Measurements from ENCODE around the gene PTPRO. TPM values are rescaled to one million over a fixed set of nuclear protein-coding genes. Genes with fewer than 3 reads are reported as not detected.

PTPRO gene
- total RNA-seq, 1 donor from 2014 or later, result 1.9 TPM

- peak; percentile 16 for DNase-seq (ENCODE audit: low spot score)
Observed at GRCh38 chr12:15527201-15528080, 205.1 kb downstream of the PTPRO start.

- no peak for DNase-seq (ENCODE audit: low spot score)
Observed at GRCh38 chr12:15528666-15529065, 206.4 kb downstream of the PTPRO start.

GRCh38 chr12:15530361-15530760 is 208.1 kb downstream of the PTPRO start:
- no peak for DNase-seq (ENCODE audit: low spot score)

GRCh38 chr12:15532364-15532977 is 210.2 kb downstream of the PTPRO start:
- DNase-seq (ENCODE audit: low spot score), result peak; percentile 43

GRCh38 chr12:15534322-15534721 is 212.0 kb downstream of the PTPRO start:
- DNase-seq (ENCODE audit: low spot score), result no peak

- no peak for DNase-seq (ENCODE audit: low spot score)
Observed at GRCh38 chr12:15534874-15535273, 212.6 kb downstream of the PTPRO start.

GRCh38 chr12:15535352-15535781 is 213.1 kb downstream of the PTPRO start:
- DNase-seq (ENCODE audit: low spot score), result no peak

GRCh38 chr12:15536446-15536845 is 214.1 kb downstream of the PTPRO start:
- no peak for DNase-seq (ENCODE audit: low spot score)

- DNase-seq (ENCODE audit: low spot score), result no peak
Observed at GRCh38 chr12:15538881-15539280, 216.6 kb downstream of the PTPRO start.

GRCh38 chr12:15540005-15540404 is 217.7 kb downstream of the PTPRO start:
- no peak for DNase-seq (ENCODE audit: low spot score)

- no peak for DNase-seq (ENCODE audit: low spot score)
Observed at GRCh38 chr12:15540469-15540872, 218.2 kb downstream of the PTPRO start.

- no peak for DNase-seq (ENCODE audit: low spot score)
Observed at GRCh38 chr12:15541996-15542631, 219.8 kb downstream of the PTPRO start.

GRCh38 chr12:15543347-15543746 is 221.0 kb downstream of the PTPRO start:
- DNase-seq (ENCODE audit: low spot score), result no peak

- no peak for DNase-seq (ENCODE audit: low spot score)
Observed at GRCh38 chr12:15544589-15544988, 222.3 kb downstream of the PTPRO start.

- DNase-seq (ENCODE audit: low spot score), result no peak
Observed at GRCh38 chr12:15545334-15545733, 223.0 kb downstream of the PTPRO start.

GRCh38 chr12:15546102-15546701 is 223.9 kb downstream of the PTPRO start:
- DNase-seq (ENCODE audit: low spot score), result no peak

GRCh38 chr12:15547063-15547462 is 224.8 kb downstream of the PTPRO start:
- no peak for DNase-seq (ENCODE audit: low spot score)

- DNase-seq (ENCODE audit: low spot score), result no peak
Observed at GRCh38 chr12:15547691-15548090, 225.4 kb downstream of the PTPRO start.

- DNase-seq (ENCODE audit: low spot score), result no peak
Observed at GRCh38 chr12:15550793-15551192, 228.5 kb downstream of the PTPRO start.

GRCh38 chr12:15555446-15555845 is 233.1 kb downstream of the PTPRO start:
- DNase-seq (ENCODE audit: low spot score), result no peak

GRCh38 chr12:15556411-15557102 is 234.2 kb downstream of the PTPRO start:
- no peak for DNase-seq (ENCODE audit: low spot score)

All from mucosa of gallbladder (tissue), 1 donor.